Measurements from ENCODE around the gene PTPRH.

Gene PTPRH

GRCh38 chr19:55228403-55229031 is 19.2 kb upstream of the PTPRH start, which contains the start of gene TMEM86B:
TMEM86B (minus strand) TSS chr19:55228763; CDS start chr19:55228741, 22 bp downstream.
- Mint-ChIP-seq H3K27me3 (ENCODE audit: low read depth) (no peaks in the 10 kb centered on the region), H3K9me3 (no peaks in the 10 kb centered on the region), H3K4me3 (no peak within 1 kb of the TSS), H3K4me1 (no peaks in the 10 kb centered on the region), H3K27ac (peak within 1 kb of the TSS in 1 of 3 experiments; percentile 57), H3K36me3 (ENCODE audit: low read depth) (peaks cover 15% of the 10 kb centered on the region)
- no peak for TF ChIP-seq CTCF (IDR thresholded peaks at IDR 0.05; ENCODE audit: unreplicated experiment in 3 of 3)

- H3K4me3 Mint-ChIP-seq = no peak overlapping the region
- H3K36me3 Mint-ChIP-seq (ENCODE audit: low read depth) = peaks cover 15% of the 10 kb centered on the region
- peak overlapping the region in 1 of 3 experiments; percentile 57 for H3K27ac Mint-ChIP-seq
- H3K9me3 Mint-ChIP-seq = no peaks in the 10 kb centered on the region
- H3K4me1 Mint-ChIP-seq = no peaks in the 10 kb centered on the region
- no peaks in the 10 kb centered on the region for H3K27me3 Mint-ChIP-seq (ENCODE audit: low read depth)
- TF ChIP-seq CTCF (IDR thresholded peaks at IDR 0.05; ENCODE audit: unreplicated experiment in 3 of 3) = no peak
Observed at GRCh38 chr19:55228015-55228391, 18.7 kb upstream of the PTPRH start.

- H3K4me3 Mint-ChIP-seq = no peak overlapping the region
- no peaks in the 10 kb centered on the region for H3K9me3 Mint-ChIP-seq
- H3K27me3 Mint-ChIP-seq (ENCODE audit: low read depth) = no peaks in the 10 kb centered on the region
- no peak for TF ChIP-seq CTCF (IDR thresholded peaks at IDR 0.05; ENCODE audit: unreplicated experiment in 3 of 3)
- H3K4me1 Mint-ChIP-seq = no peaks in the 10 kb centered on the region
- peak overlapping the region in 1 of 3 experiments; percentile 57 for H3K27ac Mint-ChIP-seq
- peaks cover 11% of the 10 kb centered on the region for H3K36me3 Mint-ChIP-seq (ENCODE audit: low read depth)
Observed at GRCh38 chr19:55227241-55228014, 18.1 kb upstream of the PTPRH start.

- no peaks in the 10 kb centered on the region for H3K4me1 Mint-ChIP-seq
- no peaks in the 10 kb centered on the region for H3K27me3 Mint-ChIP-seq (ENCODE audit: low read depth)
- peaks cover 6% of the 10 kb centered on the region for H3K36me3 Mint-ChIP-seq (ENCODE audit: low read depth)
- no peak overlapping the region for H3K27ac Mint-ChIP-seq
- no peaks in the 10 kb centered on the region for H3K9me3 Mint-ChIP-seq
- no peak overlapping the region for H3K4me3 Mint-ChIP-seq
- TF ChIP-seq CTCF (IDR thresholded peaks at IDR 0.05; ENCODE audit: unreplicated experiment in 3 of 3) = no peak
Observed at GRCh38 chr19:55226788-55227187, 17.5 kb upstream of the PTPRH start.

GRCh38 chr19:55226273-55226672 is 17.0 kb upstream of the PTPRH start:
- H3K36me3 Mint-ChIP-seq (ENCODE audit: low read depth) = peaks cover 6% of the 10 kb centered on the region
- H3K27ac Mint-ChIP-seq = no peak overlapping the region
- no peak overlapping the region for H3K4me3 Mint-ChIP-seq
- no peaks in the 10 kb centered on the region for H3K27me3 Mint-ChIP-seq (ENCODE audit: low read depth)
- no peaks in the 10 kb centered on the region for H3K4me1 Mint-ChIP-seq
- TF ChIP-seq CTCF (IDR thresholded peaks at IDR 0.05; ENCODE audit: unreplicated experiment in 3 of 3) = no peak
- H3K9me3 Mint-ChIP-seq = no peaks in the 10 kb centered on the region

Data from nephron (organoid).